HG02973 (cell line): Measurements from ENCODE around the gene NPAS3.

Experiments used
- ATAC-seq: cut with Tn5 transposase; IDR thresholded peaks from one replicate; pipeline ENCODE4 v1.9.1; 2021; ENCODE audit warnings: moderate library complexity; ENCODE audit not compliant: unreplicated experiment

The NPAS3 gene

DNA sequence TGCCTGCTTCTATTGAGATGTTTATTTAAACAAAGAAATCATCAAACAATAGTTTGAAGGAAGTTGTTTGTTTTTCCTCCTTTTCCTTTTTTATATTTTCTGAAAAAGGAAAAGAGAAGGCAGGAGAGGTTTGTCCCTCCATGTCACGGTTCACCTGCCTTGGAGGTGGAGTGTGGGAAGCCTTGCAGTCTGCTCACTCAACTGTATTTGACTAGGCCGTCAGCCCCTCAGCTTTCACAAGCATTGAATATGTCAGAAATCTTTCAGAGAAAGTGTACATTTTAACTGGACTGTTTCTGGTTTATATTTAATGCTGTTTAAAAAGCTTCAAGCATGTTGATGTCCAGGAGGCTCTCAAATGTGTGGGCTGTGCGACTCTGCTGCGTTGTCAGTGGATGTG is 370.4 kb downstream of the NPAS3 start:
- ATAC-seq, result no peak

DNA sequence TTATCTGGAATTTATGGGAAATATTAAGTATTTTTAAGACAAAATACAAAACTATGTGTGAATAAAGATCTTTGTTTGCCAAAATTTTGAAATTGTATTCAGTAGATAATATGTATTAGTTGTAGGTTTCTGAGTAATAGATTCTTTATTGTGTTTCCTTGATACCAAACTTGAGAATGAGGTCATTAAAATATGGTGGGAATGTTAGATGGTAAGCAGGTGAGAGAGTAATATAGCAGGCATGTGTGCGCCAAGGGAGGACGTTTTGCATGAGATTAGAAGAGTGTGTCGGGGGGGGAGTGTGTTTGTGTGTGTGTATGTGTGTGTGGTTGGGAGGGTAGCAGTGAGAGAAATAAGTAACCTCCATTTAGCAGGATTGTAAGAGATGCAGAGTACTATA is 376.5 kb downstream of the NPAS3 start:
- no peak for ATAC-seq

GRCh38 chr14:33315721-33316120 is 377.0 kb downstream of the NPAS3 start:
- ATAC-seq, result no peak

DNA sequence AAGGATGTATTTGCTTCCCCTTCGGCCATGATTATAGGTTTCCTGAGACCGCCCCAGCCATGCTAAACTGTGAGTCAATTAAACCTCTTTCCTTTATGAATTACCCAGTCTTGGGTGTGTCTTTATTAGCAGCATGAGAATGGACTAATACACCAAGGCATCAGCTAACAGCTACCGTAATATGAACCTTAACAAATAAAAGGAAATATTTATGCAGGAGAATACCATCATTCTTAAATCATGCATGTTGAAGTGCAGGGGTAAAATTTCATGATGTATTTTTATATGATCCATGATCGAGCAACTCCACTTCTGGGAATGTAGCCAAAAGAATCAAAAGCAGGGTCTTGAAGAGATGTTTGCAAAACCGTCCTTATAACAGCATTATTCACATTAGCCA is 379.0 kb downstream of the NPAS3 start:
- ATAC-seq, result no peak

GRCh38 chr14:33323979-33324378 is 385.3 kb downstream of the NPAS3 start:
- no peak for ATAC-seq

GRCh38 chr14:33331176-33331949 is 392.7 kb downstream of the NPAS3 start:
- ATAC-seq, result no peak

DNA sequence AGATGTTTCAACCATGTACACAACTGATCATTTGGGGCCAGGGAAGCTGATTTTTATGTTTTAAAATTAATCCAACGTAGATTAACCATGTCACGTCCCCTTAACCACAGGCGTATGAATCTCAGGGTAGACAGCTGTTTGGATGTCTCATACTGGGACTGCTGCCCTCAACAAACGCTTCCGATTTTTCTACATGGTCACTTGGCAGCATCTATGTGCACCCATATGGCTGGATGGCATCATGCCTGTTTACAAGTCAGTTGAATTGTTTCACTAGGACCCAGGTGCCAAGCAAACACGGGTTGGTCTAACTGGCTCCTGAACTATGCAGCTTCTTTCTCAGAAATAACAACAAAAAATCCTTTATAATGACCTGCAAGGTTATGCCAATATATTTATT is 393.8 kb downstream of the NPAS3 start:
- no peak for ATAC-seq

GRCh38 chr14:33335366-33335765 is 396.7 kb downstream of the NPAS3 start:
- ATAC-seq, result no peak

DNA sequence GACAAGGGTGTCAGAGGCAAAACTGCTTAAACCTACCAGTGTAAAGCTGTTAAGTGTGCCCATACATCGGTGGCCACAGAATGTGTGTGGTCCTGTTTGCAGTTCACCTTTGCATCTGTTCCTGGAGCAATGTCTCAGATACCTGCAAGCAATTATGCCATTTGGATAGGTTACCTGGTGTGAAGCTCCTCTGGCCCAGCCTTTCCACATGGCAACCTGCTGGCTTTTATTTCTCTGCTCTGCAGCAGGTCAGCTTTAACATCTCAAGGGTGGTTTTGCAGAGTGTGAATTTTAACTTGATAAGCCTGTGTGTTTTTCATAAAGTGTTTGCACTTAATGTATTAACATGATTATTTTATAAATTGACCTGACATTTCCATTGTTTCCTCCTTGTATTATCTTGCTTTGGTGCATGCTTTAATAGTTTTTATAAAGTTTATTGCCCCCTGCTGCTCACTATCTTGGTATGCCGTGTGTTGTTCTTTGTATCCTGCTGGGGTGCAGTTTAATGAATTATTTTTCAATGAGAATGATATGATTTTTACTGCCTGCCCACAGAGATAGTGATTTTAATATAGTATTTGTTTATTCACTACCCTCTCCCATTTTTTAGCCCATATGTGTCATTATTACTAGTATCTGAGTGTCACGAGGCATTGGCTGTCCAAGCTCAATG is 403.8 kb downstream of the NPAS3 start:
- ATAC-seq, result no peak

GRCh38 chr14:33343016-33343415 is 404.3 kb downstream of the NPAS3 start:
- ATAC-seq, result no peak

DNA sequence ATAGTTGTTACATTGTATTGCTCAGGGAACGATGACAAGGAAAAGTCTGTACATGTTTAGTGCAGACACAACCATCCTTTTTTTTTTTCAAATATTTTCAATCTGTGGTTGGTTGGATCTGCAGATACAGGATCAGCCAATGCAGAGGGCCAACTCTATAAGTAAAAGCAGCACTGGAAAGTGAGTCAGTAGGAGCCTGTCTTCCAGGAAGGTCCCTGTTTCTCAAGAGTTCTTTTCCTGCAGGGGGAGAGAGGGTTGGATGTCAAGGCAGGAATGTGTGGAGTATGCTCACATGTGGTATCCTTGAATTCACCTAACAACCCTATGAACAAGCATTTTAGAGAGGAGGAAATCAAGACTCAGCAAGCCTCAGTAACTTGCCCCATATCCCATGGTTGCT is 409.1 kb downstream of the NPAS3 start:
- ATAC-seq, result no peak

GRCh38 chr14:33348510-33348909 is 409.8 kb downstream of the NPAS3 start:
- ATAC-seq, result no peak

GRCh38 chr14:33349871-33350270 is 411.2 kb downstream of the NPAS3 start:
- no peak for ATAC-seq

DNA sequence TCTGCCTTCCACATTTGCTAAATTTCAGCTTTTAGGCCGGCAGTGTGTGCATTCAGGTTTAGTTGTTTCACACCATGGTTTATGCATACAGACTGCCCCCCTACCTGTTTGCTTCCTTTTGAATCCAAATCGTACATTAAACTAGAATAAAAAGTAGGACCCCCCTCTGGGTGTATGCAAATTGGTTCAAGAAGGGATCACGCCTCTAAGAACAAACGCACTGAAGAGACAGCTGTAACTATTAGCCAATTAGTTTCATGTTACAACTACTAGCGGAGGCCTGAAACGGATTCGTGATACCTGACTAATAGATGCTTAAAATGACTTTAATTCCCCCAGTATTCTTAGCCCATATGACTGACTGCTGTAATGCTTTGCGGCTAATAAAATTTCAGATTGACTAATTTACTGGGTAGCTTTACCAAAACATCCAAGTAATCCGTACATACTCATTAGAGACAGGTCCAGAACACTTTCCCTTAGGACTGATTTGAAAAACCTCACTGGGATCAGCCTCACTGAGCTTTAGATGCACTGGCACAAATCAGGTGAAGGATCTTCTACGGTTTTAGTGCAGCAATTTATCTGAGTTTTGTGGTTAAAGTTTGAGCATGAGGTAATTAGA is 411.8 kb downstream of the NPAS3 start:
- no peak for ATAC-seq

DNA sequence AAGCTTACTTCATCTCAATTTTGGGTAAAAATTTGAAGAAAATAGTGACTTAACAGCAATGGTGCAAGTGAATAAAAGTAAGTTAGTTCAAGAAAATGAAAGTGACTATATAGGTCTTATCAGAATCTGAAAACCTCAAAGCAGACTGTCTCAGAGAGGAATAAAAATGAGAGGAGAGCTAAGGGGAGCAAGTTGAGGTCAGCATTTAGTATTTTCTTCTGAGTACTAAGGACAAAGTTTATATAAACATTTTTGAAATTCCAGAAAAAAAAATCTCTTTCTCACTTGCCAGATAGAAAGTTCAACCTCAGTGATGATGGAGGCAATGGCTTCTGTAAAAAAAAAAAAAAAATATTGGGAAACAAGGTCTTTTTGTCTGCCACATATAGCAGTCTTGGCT is 414.1 kb downstream of the NPAS3 start:
- no peak for ATAC-seq

GRCh38 chr14:33356181-33356580 is 417.5 kb downstream of the NPAS3 start:
- ATAC-seq, result no peak

- ATAC-seq, result no peak
These were observed 418.7 kb downstream of the NPAS3 start for GRCh38 chr14:33357225-33358010.

DNA sequence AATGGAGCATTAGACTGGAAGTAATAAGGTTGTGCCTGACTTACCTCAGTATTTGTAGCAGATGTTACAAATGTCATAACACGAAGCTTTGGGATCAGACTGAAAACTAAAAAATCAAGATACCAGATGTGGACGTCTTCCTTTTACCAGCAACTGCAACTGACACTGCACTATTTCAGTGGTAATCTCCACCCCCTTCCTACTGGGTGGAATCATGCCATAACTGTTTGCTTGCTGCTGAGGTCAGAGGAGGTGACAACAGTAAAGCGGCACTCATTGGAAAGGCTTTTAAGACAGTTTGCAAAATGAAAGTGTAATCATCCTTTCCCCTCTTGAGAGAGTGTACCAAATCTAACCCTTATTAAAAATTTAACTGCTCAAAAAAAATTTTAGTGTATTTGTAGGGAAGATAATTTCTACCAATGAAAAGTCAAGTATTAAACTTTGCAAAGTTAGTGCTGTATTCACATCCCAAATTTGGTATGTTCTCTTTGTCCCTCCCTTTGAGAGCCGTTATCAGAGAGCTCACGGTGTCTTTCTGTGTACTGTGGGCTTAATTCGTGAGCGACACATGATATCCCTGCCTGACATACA is 420.7 kb downstream of the NPAS3 start:
- ATAC-seq, result no peak

DNA sequence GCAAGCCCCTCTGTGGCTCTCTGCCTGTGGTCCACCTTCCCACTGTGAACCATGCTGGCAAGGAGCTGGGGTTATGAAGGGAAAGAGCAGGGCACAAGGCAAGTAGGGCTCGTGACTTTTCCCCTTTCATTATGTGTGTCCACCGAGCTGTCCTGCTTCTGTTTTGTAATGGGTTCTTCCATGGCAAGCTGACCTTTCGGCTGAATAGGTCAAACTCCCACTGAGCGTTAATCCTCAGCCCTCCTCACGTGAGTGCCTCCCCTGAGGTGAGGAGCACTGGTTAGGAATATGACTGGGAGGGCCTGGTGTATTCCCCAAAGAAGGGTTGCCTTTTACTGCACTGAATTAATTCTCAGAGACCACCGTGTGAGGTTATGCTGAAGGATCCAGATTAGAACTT is 424.3 kb downstream of the NPAS3 start:
- no peak for ATAC-seq

DNA sequence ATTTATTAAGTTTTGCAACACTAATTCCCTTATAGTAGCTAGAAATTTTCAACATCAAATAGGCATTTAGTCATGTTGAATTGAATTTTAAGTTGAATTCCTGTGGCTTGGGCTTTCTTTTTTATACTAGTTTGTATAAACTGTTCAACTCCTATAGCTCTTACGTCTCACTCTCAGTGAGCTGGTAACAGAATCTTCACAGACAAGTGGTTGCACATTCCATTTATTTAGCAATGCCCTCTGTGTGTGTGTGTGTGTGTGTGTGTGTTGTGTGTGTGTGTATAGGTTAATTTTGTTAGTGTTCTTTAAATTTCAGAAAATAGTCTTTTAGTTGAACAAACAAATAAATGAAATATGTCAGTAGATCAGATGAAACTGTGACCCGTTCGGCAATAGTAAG is 425.0 kb downstream of the NPAS3 start:
- no peak for ATAC-seq

DNA sequence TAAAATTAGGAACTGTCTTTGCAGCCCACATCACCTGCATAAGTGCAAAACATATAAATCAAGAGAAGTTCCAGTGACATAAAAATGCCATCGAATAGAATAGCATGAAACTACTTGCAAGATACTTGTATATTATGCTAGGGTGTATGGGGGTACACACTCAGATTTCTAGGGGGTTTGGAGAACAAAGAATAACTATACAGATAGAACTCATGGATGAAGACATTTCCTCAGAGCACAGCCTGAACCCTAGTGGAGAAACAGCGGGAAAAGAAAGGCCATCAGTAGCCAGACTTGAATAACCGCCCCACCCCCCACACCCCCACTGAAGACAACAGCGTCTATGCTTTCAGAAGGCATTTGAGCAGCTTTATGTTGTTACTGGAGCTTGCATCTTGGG is 425.8 kb downstream of the NPAS3 start:
- no peak for ATAC-seq
